Measurements from ENCODE around the gene TRAF6.
"Not testable (repeated sequence)": the region's sequence is repeated elsewhere in the genome, so short reads cannot be mapped to it uniquely, and the experiment has no call there.

Gene TRAF6

DNA sequence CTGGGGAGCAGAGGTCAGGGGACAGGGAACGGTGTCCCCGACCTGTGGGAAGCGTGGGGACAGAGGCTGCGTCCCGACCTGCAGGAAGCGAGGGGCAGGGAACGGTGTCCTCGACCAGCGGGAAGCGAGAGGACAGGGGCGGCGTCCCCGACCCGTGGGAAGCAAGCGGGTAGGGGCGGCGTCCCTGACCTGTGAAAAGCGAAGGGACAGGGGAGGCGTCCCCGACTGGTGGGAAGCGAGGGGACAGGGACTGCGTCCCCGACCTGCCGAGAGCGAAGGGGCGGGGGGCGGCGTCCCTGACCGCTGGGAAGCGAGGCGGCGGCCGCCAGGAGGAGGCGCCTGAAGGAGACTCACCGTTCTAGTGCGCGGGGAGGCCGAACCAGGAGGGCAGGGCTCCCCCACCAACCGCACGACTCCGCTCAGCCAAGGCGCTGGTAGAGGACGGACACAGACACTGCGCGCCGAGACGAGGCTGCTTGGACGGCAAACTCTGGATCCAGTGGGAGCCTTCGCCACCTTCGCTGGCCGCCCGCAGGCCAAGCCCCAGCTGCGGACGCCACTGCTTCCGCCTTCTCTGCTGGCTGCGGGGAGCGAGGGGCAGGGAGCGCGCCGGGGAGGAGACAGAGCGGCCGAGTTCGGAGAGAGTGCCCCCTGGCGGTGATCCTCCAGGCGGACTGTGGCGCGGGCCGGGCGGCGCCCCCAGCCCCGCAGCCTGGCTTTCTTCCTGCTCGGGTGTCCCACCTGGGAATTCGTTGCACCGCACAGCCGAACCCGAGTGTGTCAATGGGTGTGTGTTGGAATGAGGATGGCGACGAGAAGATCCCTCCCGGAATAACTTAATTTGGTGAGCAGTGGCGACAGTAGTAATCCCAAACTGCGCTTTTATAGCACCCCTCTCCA is at the start of gene TRAF6:
TSS of gene TRAF6 (minus strand) at position 579 of the 900 bp plus-strand sequence. CDS start 8,757 bp downstream, outside the sequence.
- H3K4me1 ChIP-seq (ENCODE audit: control insufficient read depth, insufficient read depth, low read length, unreplicated experiment) = peaks cover 5% of the 10 kb centered on the region
- peak within 1 kb of the TSS; percentile 48; the same call in 1 of the 2 replicates for H3K27ac ChIP-seq (ENCODE audit: low read depth, low read length)
- peak within 1 kb of the TSS; percentile 94 for H3K4me3 ChIP-seq (ENCODE audit: low read depth, low read length)
- no peaks in the 10 kb centered on the region for H3K27me3 ChIP-seq (ENCODE audit: insufficient read depth, low read length)
- H2AFZ ChIP-seq (ENCODE audit: low read length, unreplicated experiment) = peak within 1 kb of the TSS; percentile 89
- H3K79me2 ChIP-seq (ENCODE audit: control insufficient read depth, insufficient read depth, low read length, unreplicated experiment) = peaks cover 24% of the 10 kb centered on the region
- no peaks in the 10 kb centered on the region for H3K36me3 ChIP-seq (ENCODE audit: insufficient read depth, low read length)

GRCh38 chr11:36558571-36559413 is 48.7 kb upstream of the TRAF6 start:
- no peak overlapping the region for H3K27ac ChIP-seq (ENCODE audit: low read depth, low read length)
- H3K4me1 ChIP-seq (ENCODE audit: control insufficient read depth, insufficient read depth, low read length, unreplicated experiment) = no peaks in the 10 kb centered on the region
- H3K27me3 ChIP-seq (ENCODE audit: insufficient read depth, low read length) = peaks cover 51% of the 10 kb centered on the region
- no peaks in the 10 kb centered on the region for H3K36me3 ChIP-seq (ENCODE audit: insufficient read depth, low read length)
- H3K4me3 ChIP-seq (ENCODE audit: low read depth, low read length) = peak overlapping the region; percentile 64
- no peak overlapping the region for H2AFZ ChIP-seq (ENCODE audit: low read length, unreplicated experiment)
- no peaks in the 10 kb centered on the region for H3K79me2 ChIP-seq (ENCODE audit: control insufficient read depth, insufficient read depth, low read length, unreplicated experiment)

GRCh38 chr11:36557991-36558390 is 47.9 kb upstream of the TRAF6 start:
- Histone ChIP-seq H3K4me1 (ENCODE audit: control insufficient read depth, insufficient read depth, low read length, unreplicated experiment) (no peaks in the 10 kb centered on the region), H3K79me2 (ENCODE audit: control insufficient read depth, insufficient read depth, low read length, unreplicated experiment) (no peaks in the 10 kb centered on the region), H2AFZ (ENCODE audit: low read length, unreplicated experiment) (no peak overlapping the region), H3K36me3 (ENCODE audit: insufficient read depth, low read length) (no peaks in the 10 kb centered on the region), H3K27me3 (ENCODE audit: insufficient read depth, low read length) (peaks cover 45% of the 10 kb centered on the region), H3K4me3 (ENCODE audit: low read depth, low read length) (peak overlapping the region; percentile 64), H3K27ac (ENCODE audit: low read depth, low read length) (no peak overlapping the region)

DNA sequence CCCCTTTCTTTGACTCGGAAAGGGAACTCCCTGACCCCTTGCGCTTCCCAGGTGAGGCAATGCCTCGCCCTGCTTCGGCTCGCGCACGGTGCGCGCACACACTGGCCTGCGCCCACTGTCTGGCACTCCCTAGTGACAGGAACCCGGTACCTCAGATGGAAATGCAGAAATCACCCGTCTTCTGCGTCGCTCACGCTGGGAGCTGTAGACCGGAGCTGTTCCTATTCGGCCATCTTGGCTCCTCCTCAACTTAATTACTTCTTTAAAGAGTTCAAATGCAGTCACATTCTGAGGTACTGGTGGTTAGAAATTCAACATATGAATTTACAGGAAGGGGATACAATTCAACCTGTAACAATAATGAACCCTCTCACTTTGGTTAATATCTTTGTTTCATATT is 47.3 kb upstream of the TRAF6 start:
- H2AFZ ChIP-seq (ENCODE audit: low read length, unreplicated experiment); H3K27ac ChIP-seq (ENCODE audit: low read depth, low read length); H3K4me1 ChIP-seq (ENCODE audit: control insufficient read depth, insufficient read depth, low read length, unreplicated experiment); H3K4me3 ChIP-seq (ENCODE audit: low read depth, low read length); H3K36me3 ChIP-seq (ENCODE audit: insufficient read depth, low read length); H3K79me2 ChIP-seq (ENCODE audit: control insufficient read depth, insufficient read depth, low read length, unreplicated experiment): not testable (repeated sequence)
- peaks cover 39% of the 10 kb centered on the region for H3K27me3 ChIP-seq (ENCODE audit: insufficient read depth, low read length)

GRCh38 chr11:36550385-36551115 is 40.5 kb upstream of the TRAF6 start:
- H2AFZ ChIP-seq (ENCODE audit: low read length, unreplicated experiment) = no peak overlapping the region
- H3K4me3 ChIP-seq (ENCODE audit: low read depth, low read length) = no peak overlapping the region
- no peaks in the 10 kb centered on the region for H3K4me1 ChIP-seq (ENCODE audit: control insufficient read depth, insufficient read depth, low read length, unreplicated experiment)
- peaks cover 19% of the 10 kb centered on the region for H3K27me3 ChIP-seq (ENCODE audit: insufficient read depth, low read length)
- H3K79me2 ChIP-seq (ENCODE audit: control insufficient read depth, insufficient read depth, low read length, unreplicated experiment) = no peaks in the 10 kb centered on the region
- no peak overlapping the region for H3K27ac ChIP-seq (ENCODE audit: low read depth, low read length)
- H3K36me3 ChIP-seq (ENCODE audit: insufficient read depth, low read length) = no peaks in the 10 kb centered on the region

GRCh38 chr11:36540998-36541397 is 30.9 kb upstream of the TRAF6 start:
- Histone ChIP-seq H3K4me3 (ENCODE audit: low read depth, low read length) (no peak overlapping the region), H3K4me1 (ENCODE audit: control insufficient read depth, insufficient read depth, low read length, unreplicated experiment) (no peaks in the 10 kb centered on the region), H3K27me3 (ENCODE audit: insufficient read depth, low read length) (peaks cover 45% of the 10 kb centered on the region), H3K79me2 (ENCODE audit: control insufficient read depth, insufficient read depth, low read length, unreplicated experiment) (no peaks in the 10 kb centered on the region), H3K27ac (ENCODE audit: low read depth, low read length) (no peak overlapping the region), H3K36me3 (ENCODE audit: insufficient read depth, low read length) (no peaks in the 10 kb centered on the region), H2AFZ (ENCODE audit: low read length, unreplicated experiment) (no peak overlapping the region)

DNA sequence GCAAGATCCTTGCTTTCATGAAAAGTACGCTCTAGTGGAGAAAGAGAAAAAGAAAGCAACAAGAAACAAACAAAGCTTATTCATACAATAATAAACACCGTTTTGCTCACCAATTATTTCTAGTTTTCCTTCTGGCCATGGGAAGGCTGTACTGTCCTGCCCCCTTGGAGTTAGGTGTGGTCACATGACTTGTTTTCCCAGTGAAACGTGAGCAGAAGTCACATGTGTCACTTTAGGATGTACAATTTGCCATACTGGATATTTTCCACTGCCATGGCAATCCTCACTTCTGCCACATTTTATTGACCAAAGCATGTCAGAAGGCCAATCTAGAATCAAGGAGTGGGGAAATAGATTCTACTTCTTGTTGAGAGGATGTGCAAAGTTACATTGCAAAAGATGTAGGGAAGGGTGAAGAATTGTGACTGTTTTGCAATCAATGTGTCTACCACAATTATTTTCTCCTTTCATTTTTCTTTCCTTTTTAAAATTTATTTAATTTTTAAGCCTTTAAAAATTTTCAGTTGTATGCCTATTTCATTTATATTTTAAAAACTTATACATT is 24.3 kb upstream of the TRAF6 start:
- H3K27ac ChIP-seq (ENCODE audit: low read depth, low read length) = no peak overlapping the region
- H3K4me3 ChIP-seq (ENCODE audit: low read depth, low read length) = no peak overlapping the region
- H2AFZ ChIP-seq (ENCODE audit: low read length, unreplicated experiment) = peak overlapping the region; percentile 32
- H3K27me3 ChIP-seq (ENCODE audit: insufficient read depth, low read length) = peaks cover 15% of the 10 kb centered on the region
- no peaks in the 10 kb centered on the region for H3K4me1 ChIP-seq (ENCODE audit: control insufficient read depth, insufficient read depth, low read length, unreplicated experiment)
- no peaks in the 10 kb centered on the region for H3K36me3 ChIP-seq (ENCODE audit: insufficient read depth, low read length)
- no peaks in the 10 kb centered on the region for H3K79me2 ChIP-seq (ENCODE audit: control insufficient read depth, insufficient read depth, low read length, unreplicated experiment)

DNA sequence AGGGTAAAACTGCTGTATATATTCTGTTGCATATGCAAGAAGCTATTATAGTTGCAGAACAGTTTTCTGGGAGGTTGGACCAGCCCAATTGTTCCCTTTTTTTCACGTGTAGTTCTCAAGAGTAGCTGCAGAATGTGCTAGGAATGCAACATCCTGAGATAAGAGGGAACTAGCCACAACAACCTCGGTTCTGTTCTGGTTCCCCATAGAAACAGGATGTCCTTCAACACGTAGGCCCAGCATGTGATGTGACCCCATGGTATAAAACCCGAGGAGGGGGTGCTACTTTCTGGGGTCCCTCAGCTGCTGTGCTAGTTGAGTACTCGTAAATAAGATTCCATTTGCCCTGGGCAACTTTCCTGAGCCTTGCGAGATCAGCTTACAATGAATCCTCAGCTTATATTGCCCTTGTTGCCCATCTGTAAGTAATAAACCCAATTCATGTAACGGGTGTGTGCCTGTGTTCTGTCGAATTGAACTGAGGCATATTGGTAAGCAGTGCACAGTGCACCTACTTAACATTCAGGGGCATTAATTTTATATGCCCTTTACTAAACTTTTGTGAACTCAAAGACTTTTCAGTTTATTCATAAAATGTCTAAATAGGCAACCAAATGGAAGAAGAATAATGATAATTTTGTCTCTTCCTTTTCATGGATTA is 23.0 kb upstream of the TRAF6 start:
- H3K79me2 ChIP-seq (ENCODE audit: control insufficient read depth, insufficient read depth, low read length, unreplicated experiment) = no peaks in the 10 kb centered on the region
- no peaks in the 10 kb centered on the region for H3K4me1 ChIP-seq (ENCODE audit: control insufficient read depth, insufficient read depth, low read length, unreplicated experiment)
- H2AFZ ChIP-seq (ENCODE audit: low read length, unreplicated experiment) = no peak overlapping the region
- H3K36me3 ChIP-seq (ENCODE audit: insufficient read depth, low read length) = no peaks in the 10 kb centered on the region
- H3K27ac ChIP-seq (ENCODE audit: low read depth, low read length) = no peak overlapping the region
- H3K4me3 ChIP-seq (ENCODE audit: low read depth, low read length) = no peak overlapping the region
- H3K27me3 ChIP-seq (ENCODE audit: insufficient read depth, low read length) = peaks cover 15% of the 10 kb centered on the region

DNA sequence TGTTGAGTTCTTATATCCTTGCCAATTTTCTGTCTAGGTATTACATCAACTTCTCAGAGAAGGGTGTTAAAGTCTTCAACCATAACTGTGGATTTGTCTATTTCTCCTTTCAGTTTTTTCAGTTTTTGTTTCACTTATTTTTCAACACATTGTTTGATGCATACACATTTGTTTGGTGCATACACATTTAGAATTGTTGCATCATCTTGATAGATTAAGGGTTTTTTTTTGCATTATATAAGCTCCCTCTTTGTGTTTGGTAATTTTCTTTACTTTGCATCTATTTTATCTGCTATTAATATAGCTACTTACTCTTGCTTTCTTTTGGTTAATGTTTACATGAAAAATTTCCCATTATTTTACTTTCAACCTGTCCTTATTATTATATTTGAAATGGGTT is 20.8 kb upstream of the TRAF6 start:
- H3K27me3 ChIP-seq (ENCODE audit: insufficient read depth, low read length) = peaks cover 13% of the 10 kb centered on the region
- no peaks in the 10 kb centered on the region for H3K36me3 ChIP-seq (ENCODE audit: insufficient read depth, low read length)
- no peak overlapping the region for H3K4me3 ChIP-seq (ENCODE audit: low read depth, low read length)
- no peak overlapping the region for H2AFZ ChIP-seq (ENCODE audit: low read length, unreplicated experiment)
- no peaks in the 10 kb centered on the region for H3K79me2 ChIP-seq (ENCODE audit: control insufficient read depth, insufficient read depth, low read length, unreplicated experiment)
- no peak overlapping the region for H3K27ac ChIP-seq (ENCODE audit: low read depth, low read length)
- H3K4me1 ChIP-seq (ENCODE audit: control insufficient read depth, insufficient read depth, low read length, unreplicated experiment) = no peaks in the 10 kb centered on the region

GRCh38 chr11:36513965-36514364 is 3.9 kb upstream of the TRAF6 start:
- H3K4me1 ChIP-seq (ENCODE audit: control insufficient read depth, insufficient read depth, low read length, unreplicated experiment) = no peaks in the 10 kb centered on the region
- H3K4me3 ChIP-seq (ENCODE audit: low read depth, low read length) = no peak overlapping the region
- H3K79me2 ChIP-seq (ENCODE audit: control insufficient read depth, insufficient read depth, low read length, unreplicated experiment) = peaks cover 11% of the 10 kb centered on the region
- H3K27me3 ChIP-seq (ENCODE audit: insufficient read depth, low read length) = peaks cover 9% of the 10 kb centered on the region
- H3K36me3 ChIP-seq (ENCODE audit: insufficient read depth, low read length) = no peaks in the 10 kb centered on the region
- H3K27ac ChIP-seq (ENCODE audit: low read depth, low read length) = no peak overlapping the region
- H2AFZ ChIP-seq (ENCODE audit: low read length, unreplicated experiment) = no peak overlapping the region
